Smooth muscle cell (in vitro differentiated cells): ENCODE measurements around the gene VPS13C. TPM values are rescaled to one million over a fixed set of nuclear protein-coding genes. Genes with fewer than 3 reads are reported as not detected.

Source experiments
- DNase-seq: peaks from one replicate; lab custom pipeline; 2025; ENCODE audit not compliant: unreplicated experiment; lab: John Stamatoyannopoulos, UW
- H2AFZ ChIP-seq: fragments of 200-600 bp; sonication (generic); 2 replicates; pipeline ENCODE4 v1.6.0; 2016; ENCODE audit warnings: antibody characterized with exemption, low read depth, mild to moderate bottlenecking
- H3F3A ChIP-seq: fragments of 200-600 bp; sonication (generic); 2 replicates; pipeline ENCODE4 v1.6.0; 2017; ENCODE audit warnings: antibody characterized with exemption, low read depth
- H3K27ac ChIP-seq: fragments of 200-600 bp; sonication (generic); 2 replicates; pipeline ENCODE4 v1.5.1; 2016; ENCODE audit warnings: low read depth, mild to moderate bottlenecking
- H3K27me3 ChIP-seq: fragments of 200-600 bp; sonication (generic); 2 replicates; pipeline ENCODE4 v1.6.1; 2016; ENCODE audit warnings: low read depth, mild to moderate bottlenecking
- H3K36me3 ChIP-seq: fragments of 200-600 bp; sonication (generic); 2 replicates; pipeline ENCODE4 v1.5.1; 2016; ENCODE audit warnings: low read depth
- H3K4me1 ChIP-seq: fragments of 200-600 bp; sonication (generic); 2 replicates; pipeline ENCODE4 v1.5.1; 2016; ENCODE audit warnings: low read depth
- H3K4me2 ChIP-seq: fragments of 200-600 bp; sonication (generic); 2 replicates; pipeline ENCODE4 v1.6.0; 2016; ENCODE audit warnings: mild to moderate bottlenecking
- H3K4me3 ChIP-seq: fragments of 200-600 bp; sonication (generic); 2 replicates; pipeline ENCODE4 v1.5.1; 2016; ENCODE audit warnings: mild to moderate bottlenecking
- H3K79me2 ChIP-seq: fragments of 200-600 bp; sonication (generic); 2 replicates; pipeline ENCODE4 v1.6.0; 2016; ENCODE audit warnings: low read depth, mild to moderate bottlenecking
- H3K9ac ChIP-seq: fragments of 200-600 bp; sonication (generic); 2 replicates; pipeline ENCODE4 v1.6.0; 2016; ENCODE audit warnings: low read depth
- H3K9me3 ChIP-seq: fragments of 200-600 bp; sonication (generic); replicated peaks from 2 replicates; pipeline ENCODE4 v1.5.1; 2016; ENCODE audit warnings: low read depth
- H4K20me1 ChIP-seq: fragments of 200-600 bp; sonication (generic); 2 replicates; pipeline ENCODE4 v1.6.0; 2016; ENCODE audit warnings: low read depth
- CTCF ChIP-seq: fragments of 200-600 bp; sonication (generic); IDR thresholded peaks from 2 replicates; pipeline ENCODE4 v1.5.1; 2017; ENCODE audit warnings: borderline replicate concordance, mild to moderate bottlenecking, antibody characterized with exemption; ENCODE audit not compliant: insufficient read depth, poor library complexity, severe bottlenecking
- WGBS: methylation state at CpG from one replicate; pipeline ENCODE4 v1.1.7; 2016; ENCODE audit warnings: low lambda C conversion rate; 5-methylcytosine and 5-hydroxymethylcytosine counted together
- polyA plus RNA-seq: library from polyadenylated mRNA; unstranded; fragments of >200 nt; fragmentation: Nextera tagmentation; extraction: Ambion mirVana; gene quantifications from 2 replicates; pipeline ENCODE4 v1.2.1, GENCODE V29; 2016
- total RNA-seq: library from RNA; depleted of rRNA; stranded (reverse); fragments of >200 nt; gene quantifications from 2 replicates; pipeline ENCODE4 v1.2.3, GENCODE V29; 2014

The VPS13C gene
- total and polyA plus RNA-seq, 2 experiments from 2014 or later = 2.8 to 33.8 TPM

- Histone ChIP-seq H3K4me3 (no peak overlapping the region), H2AFZ (no peak overlapping the region), H3K79me2 (no peaks in the 10 kb centered on the region), H3F3A (no peaks in the 10 kb centered on the region), H3K9me3 (no peaks in the 10 kb centered on the region), H3K36me3 (no peaks in the 10 kb centered on the region), H4K20me1 (no peaks in the 10 kb centered on the region), H3K27me3 (peaks cover 3% of the 10 kb centered on the region), H3K27ac (no peak overlapping the region), H3K4me1 (no peaks in the 10 kb centered on the region), H3K9ac (no peak overlapping the region), H3K4me2 (no peak overlapping the region)
- WGBS = 86% methylated on average over 10 of the region's 10 CpGs
- no peak for DNase-seq
- TF ChIP-seq CTCF = no peak
Observed at GRCh38 chr15:61831505-61831921, 228.7 kb downstream of the VPS13C start.

- TF ChIP-seq CTCF = no peak
- H3K4me3 ChIP-seq = no peak overlapping the region
- H3K9me3 ChIP-seq = no peaks in the 10 kb centered on the region
- no peaks in the 10 kb centered on the region for H3K36me3 ChIP-seq
- H3K27me3 ChIP-seq = peaks cover 3% of the 10 kb centered on the region
- H3K79me2 ChIP-seq = no peaks in the 10 kb centered on the region
- no peak overlapping the region for H2AFZ ChIP-seq
- no peak overlapping the region for H3K27ac ChIP-seq
- H3F3A ChIP-seq = no peaks in the 10 kb centered on the region
- WGBS = 91% methylated on average over 12 of the region's 12 CpGs
- H3K9ac ChIP-seq = no peak overlapping the region
- no peak overlapping the region for H3K4me2 ChIP-seq
- no peaks in the 10 kb centered on the region for H4K20me1 ChIP-seq
- no peaks in the 10 kb centered on the region for H3K4me1 ChIP-seq
- no peak for DNase-seq
Observed at GRCh38 chr15:61830536-61831330, 229.5 kb downstream of the VPS13C start.

GRCh38 chr15:61829514-61829889 lies 230.7 kb downstream of the VPS13C start:
- Histone ChIP-seq H3K9ac (no peak overlapping the region), H3F3A (no peaks in the 10 kb centered on the region), H3K27me3 (peaks cover under 1% of the 10 kb centered on the region), H3K36me3 (no peaks in the 10 kb centered on the region), H3K4me1 (no peaks in the 10 kb centered on the region), H2AFZ (no peak overlapping the region), H3K4me2 (no peak overlapping the region), H3K79me2 (no peaks in the 10 kb centered on the region), H3K27ac (no peak overlapping the region), H4K20me1 (no peaks in the 10 kb centered on the region), H3K4me3 (no peak overlapping the region), H3K9me3 (no peaks in the 10 kb centered on the region)
- WGBS = 95% methylated on average over 7 of the region's 7 CpGs
- DNase-seq = no peak
- no peak for TF ChIP-seq CTCF

GRCh38 chr15:61828860-61829513 lies 231.3 kb downstream of the VPS13C start:
- WGBS = 98% methylated on average over 6 of the region's 6 CpGs
- no peak for TF ChIP-seq CTCF
- Histone ChIP-seq H3K9ac (no peak overlapping the region), H3F3A (no peaks in the 10 kb centered on the region), H3K4me1 (no peaks in the 10 kb centered on the region), H3K79me2 (no peaks in the 10 kb centered on the region), H3K36me3 (no peaks in the 10 kb centered on the region), H3K4me3 (no peak overlapping the region), H3K4me2 (no peak overlapping the region), H2AFZ (no peak overlapping the region), H3K27ac (no peak overlapping the region), H4K20me1 (no peaks in the 10 kb centered on the region), H3K27me3 (no peaks in the 10 kb centered on the region), H3K9me3 (no peaks in the 10 kb centered on the region)
- no peak for DNase-seq
